Activated CD4-positive, alpha-beta T cell treated with anti-CD3 and anti-CD28 coated beads, Interleukin-10, Interleukin-2, amounts not matched to agents 100 ng/mL and 50 ng/mL, durations not matched to agents 16 hours and 8 hours (primary cell): ENCODE results near the gene CYP2E1.
"Not testable (repeated sequence)": the region's sequence is repeated elsewhere in the genome, so short reads cannot be mapped to it uniquely, and the experiment has no call there.

ENCODE experiments used
- DNase-seq: peaks from one replicate; pipeline ENCODE4 v3.0.0-alpha.2; 2020

Gene CYP2E1

DNA sequence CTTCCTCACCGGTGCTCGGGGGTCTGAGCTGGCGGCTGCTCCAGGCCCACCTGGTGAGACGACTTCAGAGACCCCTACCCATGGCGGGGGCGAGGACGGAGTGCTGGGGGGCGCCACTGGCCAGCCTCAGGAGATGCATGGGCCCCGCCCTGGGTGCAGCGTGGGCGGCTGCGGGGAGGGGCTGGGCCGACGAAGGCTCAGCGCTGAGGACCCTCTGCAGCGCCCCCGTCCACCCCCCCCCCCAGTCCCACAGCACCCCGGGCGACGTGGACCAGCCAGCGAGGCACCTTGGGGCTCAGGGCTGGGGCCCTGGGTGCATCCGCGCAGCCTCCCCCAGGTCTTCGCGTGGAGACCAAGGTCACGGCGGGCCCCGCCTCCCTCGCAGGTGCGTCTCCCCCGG lies 49.9 kb downstream of the CYP2E1 start:
- DNase-seq = not testable (repeated sequence)
